Activated T-cell treated with anti-CD3 and anti-CD28 coated beads for 24 hours (primary cell): ENCODE measurements around the gene MKS1.

ENCODE experiments used
- DNase-seq: peaks from one replicate; pipeline ENCODE4 v3.0.0-alpha.2; 2020; ENCODE audit warnings: low read depth

The MKS1 gene

DNA sequence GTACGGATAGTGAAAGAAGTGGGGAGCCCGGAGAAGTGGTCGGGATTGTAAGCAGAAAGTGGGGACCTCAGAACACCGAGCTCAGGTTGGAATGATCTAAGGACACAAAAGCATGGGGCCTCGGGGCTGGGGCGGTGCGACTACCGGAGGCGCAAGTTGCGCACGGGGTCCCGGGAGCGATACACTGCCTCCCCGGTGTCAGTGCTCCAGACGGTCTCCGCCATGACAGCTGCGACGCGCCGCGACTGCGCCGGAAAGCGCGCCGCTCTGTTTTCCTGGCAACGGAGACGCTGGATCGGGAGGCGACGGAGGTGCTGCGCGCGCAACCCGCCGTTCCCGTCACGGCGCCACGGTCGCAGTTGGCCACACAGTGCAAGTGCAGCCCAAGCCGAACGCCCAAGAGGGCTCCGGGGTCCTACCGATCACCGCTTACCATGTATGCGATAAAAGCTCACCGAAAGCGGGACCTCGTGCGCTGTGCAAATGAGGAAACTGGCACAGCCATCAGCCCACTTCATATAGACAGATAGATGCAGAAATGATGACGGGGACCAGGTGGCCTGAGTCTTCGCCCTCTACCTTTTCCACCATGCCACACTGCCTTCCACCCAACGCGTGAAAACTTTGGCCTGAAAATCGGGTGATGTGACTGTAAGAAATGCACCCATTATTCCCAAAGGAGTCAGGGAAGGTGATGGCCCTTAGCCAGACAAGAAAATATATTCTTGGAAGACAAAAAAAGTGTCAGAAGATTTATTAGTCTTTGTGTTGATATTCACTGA, at the start of gene MKS1:
MKS1 (minus strand) TSS at position 249 of the 782 bp plus-strand sequence; CDS start at position 224, 25 bp downstream.
- DNase-seq: peak; percentile 93

DNA sequence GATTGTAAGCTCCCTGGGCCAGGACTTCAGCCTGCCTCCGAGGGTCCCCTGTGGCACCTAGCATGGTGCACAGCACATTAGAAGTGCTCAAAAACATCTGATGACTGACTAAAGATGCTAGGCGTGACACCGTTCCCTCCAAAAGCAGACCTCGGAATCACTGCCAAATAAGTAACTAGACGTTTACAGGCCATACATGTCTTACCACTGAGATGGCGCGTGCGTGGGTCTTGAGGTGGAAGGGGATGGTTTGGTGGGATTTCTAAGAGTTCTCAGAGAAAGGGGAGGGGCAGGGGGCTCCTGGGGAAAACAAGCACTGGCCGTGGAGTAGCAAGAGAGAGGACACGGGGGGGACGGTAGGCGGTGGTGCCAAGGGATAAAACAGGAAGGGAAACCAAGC, 49.3 kb upstream of the MKS1 start:
- DNase-seq: no peak

DNA sequence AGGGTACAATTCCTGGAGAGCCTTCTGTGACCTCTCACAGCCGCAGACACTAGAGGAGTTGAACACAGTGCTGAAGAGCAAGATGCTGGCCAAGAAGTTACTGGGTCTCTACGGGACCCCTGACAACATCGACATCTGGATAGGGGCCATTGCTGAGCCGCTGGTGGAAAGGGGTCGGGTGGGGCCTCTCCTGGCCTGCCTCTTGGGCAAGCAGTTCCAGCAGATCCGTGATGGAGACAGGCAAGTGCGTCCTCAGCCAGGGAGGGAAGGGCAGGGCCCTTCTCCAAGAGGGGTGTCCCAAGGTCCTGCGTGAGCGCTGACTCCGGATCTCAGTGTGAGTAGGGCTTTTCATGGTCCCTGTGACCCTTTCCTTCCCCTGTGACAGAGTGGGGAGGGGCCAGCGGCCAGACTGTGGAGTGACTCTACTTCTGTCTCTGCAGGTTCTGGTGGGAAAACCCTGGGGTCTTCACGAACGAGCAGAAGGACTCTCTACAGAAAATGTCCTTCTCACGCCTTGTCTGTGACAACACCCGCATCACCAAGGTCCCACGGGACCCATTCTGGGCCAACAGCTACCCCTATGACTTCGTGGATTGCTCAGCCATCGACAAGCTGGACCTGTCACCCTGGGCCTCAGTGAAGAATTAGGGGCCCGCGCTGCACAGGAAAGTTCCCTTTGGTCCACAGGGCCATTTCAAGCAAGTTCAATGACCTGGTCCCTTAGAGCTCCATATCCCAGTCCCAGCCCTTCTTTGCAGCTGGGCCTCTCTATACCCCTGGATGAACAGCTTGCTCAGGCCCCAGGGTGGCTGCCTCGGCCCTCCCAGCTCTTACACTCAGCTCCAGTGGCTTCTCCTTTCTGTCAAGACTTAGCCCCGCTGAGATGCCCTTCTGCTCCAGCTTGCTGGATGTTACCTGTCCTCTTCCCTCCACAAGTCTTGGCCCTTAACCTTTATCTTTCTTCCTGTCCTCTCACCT, 48.6 kb upstream of the MKS1 start:
- no peak for DNase-seq

DNA sequence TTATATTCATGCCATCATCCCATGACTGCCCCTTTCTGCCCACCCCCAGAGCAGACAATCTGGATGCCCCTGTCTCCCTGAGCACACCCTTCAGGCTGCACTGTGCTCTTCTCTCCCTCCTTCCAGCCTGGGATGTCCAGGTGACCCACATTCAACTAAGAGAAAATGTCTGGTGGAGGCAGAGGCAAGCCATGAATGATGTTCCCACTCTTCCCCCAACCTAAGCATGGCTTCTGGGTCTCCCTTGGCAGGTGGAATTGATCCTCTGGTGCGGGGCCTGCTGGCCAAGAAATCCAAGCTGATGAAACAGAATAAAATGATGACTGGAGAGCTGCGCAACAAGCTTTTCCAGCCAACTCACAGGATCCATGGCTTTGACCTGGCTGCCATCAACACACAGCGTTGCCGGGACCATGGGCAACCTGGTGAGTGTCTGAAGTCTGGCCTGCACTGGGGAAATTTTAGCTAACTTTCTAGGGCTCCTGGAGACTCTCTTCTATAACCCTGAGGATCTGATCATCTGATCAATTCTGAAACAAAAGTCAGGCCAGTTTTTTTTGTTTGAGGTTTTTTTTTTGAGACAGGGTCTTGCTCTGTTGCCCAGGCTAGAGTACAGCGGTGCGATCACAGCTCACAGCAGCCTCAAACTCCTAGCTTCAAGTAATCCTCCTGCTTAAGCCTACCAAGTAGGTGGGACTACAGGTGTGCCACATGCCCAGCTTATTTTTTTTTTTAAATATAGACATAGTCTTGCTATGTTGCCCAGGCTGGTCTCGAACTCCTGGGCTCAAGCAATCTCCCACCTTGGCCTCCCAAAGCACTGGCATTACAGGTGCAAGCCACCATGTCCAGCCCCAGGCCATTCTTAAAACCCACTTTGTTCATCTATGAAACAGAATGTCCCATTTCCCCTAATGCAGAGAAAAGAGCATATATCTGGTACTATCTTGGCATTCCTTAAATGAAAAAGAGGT, 47.1 kb upstream of the MKS1 start:
- DNase-seq: no peak

DNA sequence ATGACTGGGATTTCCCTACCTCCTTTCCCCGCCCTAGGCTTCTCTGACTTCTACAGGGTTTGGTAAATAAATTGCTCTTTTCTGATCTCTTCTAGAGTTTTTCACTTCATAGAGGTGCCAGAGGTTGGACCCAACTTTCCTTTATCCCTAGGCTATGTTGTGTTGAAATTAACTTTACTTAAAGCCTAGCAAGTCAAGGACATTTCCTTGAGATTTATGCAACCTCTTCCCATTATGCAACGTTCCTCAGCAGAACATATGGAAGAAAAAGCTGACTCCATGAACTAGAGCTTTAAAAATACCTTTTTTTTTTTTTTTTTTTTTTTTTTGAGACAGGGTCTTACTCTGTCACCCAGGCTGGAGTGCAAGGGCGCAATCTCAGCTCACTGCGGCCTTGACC, 46.2 kb upstream of the MKS1 start:
- no peak for DNase-seq

DNA sequence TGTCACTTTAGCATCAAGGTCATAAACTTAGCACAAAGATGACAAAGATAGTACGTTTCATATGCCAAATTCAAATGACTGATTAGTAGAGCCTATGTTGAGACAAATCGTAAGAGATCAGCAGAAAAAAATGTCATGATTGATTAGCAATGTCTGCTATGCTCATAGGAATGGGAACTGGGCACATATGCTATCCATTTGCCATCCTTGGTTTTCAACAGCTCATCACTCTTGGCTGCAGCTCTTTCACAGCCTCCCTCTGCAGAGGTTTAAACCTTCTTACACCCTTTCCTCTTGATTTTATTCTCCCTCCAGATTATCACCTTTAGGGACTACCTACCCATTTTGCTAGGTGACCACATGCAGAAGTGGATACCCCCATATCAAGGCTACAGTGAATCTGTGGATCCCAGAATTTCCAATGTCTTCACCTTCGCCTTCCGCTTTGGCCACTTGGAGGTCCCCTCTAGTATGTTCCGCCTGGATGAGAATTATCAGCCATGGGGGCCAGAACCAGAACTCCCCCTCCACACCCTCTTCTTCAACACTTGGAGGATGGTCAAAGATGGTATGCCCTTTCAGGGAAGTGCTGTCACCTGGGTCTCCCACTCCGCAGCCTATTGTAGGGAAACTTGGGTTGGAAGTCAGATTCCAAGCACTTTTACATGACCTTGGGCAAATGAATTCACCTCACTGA, 45.5 kb upstream of the MKS1 start:
- DNase-seq: no peak

DNA sequence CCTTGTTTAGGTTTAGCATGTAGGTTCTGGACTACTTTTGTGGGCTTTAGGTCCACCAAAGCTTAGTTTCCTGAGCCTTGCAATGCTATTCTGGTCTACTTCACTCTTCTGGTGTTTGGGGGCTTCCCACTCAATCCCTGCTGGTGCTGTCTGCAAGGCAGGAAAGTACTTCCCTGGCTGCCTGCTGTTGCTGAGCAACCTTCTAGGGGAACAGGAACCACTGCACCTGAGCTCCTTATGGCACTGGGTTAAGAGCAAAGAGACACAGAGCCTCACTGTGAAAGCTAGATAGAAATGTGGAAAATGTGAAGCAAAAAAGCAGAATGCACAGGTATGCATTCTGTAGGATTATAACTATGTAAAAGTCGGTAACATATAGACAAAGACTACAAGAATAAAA, 44.7 kb upstream of the MKS1 start:
- DNase-seq: no peak

DNA sequence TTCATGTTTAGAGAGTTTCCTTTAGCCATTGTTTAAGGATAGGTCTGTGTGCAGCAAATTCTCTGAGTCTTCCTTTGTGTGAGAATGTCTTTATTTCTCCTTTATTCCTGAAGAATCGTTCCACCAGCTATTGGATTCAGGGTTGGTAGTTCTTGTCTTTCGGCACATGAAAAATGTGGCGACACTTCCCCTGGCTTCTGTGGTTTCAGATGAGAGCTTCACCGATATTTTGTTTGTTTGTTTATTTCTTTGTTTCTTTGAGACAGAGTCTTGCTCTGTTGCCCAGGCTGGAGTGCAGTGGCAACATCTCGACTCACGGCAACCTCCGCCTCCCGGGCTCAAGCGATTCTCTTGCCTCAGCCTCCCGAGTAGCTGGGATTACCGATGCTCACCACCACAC, 43.1 kb upstream of the MKS1 start:
- DNase-seq: no peak

DNA sequence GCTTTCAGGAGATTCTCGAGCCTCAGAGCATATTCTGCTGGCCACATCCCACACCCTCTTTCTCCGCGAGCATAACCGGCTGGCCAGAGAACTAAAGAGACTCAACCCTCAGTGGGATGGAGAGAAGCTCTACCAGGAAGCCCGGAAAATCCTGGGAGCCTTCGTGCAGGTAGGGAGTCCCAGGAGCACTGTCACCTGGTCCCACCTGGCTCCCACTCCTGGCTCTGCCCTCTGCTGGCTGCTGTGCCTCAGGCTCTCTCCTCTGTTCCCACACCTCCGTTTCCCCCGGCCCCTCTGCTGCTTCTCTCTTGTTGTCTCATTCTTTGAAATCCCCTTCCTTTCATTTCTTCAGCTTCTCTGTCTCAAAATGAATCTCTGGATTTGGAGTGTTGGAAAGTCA, 35.7 kb upstream of the MKS1 start:
- no peak for DNase-seq

DNA sequence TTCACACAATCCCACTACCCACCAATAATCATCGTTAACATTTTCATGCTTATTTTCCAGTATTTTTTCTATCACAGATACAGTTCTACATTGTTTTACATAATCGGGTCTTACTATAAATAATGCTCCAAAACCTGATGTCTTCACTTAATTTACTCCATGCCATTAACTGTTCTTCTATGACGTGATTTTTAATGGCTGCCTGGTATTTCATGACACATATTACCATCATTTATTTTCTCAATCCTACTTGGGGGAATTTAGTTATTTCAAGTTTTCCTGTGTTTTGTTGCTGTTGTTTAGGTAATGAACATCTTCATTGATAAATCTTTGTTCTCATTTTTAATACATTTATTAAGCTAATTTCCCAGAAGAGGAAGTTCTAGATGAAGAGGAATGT, 34.0 kb upstream of the MKS1 start:
- no peak for DNase-seq

DNA sequence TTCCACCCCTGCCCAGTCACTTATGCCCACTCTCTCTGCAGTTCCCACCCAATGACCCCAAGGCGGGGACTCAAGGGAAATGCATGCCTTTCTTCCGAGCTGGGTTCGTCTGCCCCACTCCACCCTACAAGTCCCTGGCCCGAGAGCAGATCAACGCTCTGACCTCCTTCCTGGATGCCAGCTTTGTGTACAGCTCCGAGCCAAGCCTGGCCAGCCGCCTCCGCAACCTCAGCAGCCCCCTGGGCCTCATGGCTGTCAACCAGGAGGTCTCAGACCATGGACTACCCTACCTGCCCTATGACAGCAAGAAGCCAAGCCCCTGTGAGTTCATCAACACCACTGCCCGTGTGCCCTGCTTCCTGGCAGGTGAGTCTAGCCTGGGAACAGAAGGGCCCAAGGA, 33.1 kb upstream of the MKS1 start:
- DNase-seq: no peak

DNA sequence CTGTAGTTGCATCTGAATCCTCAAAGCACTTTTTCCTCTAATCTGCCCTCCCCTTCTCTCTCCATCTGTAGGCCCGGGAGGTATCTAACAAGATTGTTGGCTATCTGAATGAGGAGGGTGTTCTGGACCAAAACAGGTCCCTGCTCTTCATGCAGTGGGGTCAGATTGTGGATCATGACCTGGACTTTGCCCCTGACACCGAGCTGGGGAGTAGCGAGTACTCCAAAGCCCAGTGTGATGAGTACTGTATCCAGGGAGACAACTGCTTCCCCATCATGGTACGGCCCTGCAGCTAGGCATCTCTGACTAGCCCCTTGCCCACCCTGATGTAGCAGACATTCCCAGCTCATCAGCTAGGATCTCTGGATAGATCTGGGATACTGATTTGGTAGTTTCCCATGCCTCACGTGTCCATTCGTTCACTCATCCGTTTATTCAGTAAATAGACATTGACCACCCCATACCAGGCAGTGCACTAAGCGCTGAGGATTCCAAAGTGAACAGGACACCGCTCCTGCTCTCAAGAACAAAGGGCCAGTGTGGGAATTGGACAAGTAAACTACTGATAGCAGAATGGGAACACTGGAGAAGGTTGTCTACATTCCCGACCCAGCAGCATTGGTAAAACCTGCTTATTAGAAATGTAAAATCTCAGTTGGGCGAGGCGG, 31.4 kb upstream of the MKS1 start:
- DNase-seq: no peak

DNA sequence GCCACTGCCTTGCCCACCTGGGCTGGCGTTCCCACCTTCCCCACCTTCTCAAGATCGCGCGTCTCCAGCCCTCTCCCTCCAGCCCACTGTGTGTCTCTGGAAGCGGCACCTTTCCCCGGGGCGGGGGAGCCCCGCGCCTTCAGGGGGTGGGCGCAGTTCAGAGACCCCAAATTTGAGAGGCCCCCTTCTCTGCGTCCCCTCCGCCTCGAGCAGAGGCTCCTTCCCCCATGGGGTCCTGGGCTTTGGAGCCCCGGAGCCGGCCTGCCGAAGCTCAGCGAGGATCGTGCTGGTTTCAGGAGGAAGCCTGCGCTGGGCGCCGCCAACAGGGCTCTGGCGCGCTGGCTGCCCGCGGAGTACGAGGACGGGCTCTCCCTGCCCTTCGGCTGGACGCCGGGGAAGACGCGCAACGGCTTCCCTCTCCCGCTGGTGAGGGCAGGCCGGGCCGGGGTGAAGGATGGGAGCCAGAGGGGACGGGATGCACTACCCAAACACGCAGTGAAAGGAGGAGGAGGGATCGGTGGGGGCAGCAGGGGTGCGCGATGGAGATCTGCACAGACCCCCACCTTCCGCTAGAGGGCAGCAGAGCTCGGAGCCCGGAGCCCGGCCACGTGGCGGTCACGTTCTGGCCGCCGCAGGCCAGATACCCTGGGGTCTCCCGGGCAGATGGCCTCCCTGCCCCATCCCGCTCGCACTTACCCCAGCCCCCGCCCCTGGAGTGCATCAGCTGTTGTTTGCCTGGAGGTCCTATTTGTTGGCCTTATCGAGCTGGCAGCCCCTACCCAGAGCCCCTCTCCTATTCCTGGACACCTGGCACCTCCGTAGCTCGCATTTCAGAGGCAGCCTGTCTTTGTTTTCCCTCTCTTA, 30.4 kb upstream of the MKS1 start:
- peak; percentile 76 for DNase-seq

DNA sequence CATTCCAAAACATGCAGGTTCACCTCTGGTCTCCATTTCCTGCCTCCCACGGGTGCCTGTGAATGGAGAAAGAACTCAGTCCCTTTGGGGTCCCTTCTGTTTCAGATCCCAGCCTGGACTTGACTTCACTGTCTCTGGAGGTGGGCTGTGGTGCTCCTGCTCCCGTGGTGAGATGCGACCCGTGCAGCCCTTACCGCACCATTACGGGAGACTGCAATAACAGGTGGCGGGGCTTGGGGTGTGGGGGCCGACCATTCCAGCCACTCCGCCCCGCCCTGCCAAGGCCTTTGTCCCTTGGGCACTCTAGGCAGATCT, 29.9 kb upstream of the MKS1 start:
- DNase-seq: no peak

DNA sequence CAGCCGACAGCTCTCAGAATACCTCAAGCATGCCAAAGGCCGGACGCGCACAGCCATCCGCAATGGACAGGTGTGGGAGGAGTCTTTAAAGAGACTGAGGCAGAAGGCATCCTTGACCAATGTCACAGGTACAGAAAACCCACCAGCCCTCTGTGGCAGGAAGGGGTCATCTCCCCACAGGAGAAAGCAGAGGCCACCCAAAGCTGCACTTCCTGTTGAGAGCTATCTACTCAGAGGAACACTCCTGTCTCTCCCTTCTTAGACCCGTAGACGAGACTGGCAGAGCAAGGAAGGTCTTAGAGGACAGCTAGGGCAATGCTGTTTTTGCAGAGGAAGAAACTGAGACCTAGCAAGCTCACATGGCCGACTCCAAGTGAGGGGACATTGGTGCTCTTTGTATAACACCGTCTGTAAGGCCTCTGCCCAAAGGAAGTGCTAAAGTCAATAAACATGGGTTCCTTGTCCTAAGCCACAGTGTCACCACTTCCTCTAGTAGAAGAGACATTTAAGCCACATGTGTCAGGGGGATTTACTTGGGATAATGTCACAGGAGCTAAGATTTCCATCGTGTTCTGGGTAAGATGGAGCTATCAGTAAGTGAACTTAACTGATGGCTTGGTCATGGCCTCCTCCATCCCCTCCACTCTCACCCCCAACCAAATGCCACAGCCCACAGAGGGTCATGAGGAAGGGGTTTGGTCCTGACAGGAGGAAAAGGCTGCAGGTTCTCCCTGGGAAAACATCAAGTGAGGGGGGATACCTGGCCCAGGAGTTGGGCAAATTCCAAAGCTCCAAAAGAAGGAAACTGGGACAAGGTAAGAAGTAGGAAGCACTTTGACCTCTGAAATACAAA, 28.7 kb upstream of the MKS1 start:
- DNase-seq: no peak

DNA sequence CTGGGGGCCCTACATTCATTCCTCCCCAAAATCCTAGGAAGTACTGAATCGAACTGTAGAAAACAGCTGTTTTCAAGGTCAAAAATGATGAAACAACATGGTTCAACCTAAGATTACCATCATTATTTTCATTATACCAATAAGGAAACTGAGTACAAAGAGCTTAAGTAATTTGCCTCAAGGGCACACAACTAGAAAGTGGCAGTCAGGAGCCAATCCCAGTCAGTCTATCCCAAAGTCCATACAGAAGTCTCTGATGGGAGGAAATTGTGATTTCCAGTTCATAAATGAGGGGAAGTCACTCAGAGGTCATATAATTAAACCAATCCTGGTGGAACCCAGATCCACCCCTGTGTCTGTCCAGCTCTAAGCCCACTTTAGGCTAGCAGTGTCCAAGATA, 27.7 kb upstream of the MKS1 start:
- no peak for DNase-seq

DNA sequence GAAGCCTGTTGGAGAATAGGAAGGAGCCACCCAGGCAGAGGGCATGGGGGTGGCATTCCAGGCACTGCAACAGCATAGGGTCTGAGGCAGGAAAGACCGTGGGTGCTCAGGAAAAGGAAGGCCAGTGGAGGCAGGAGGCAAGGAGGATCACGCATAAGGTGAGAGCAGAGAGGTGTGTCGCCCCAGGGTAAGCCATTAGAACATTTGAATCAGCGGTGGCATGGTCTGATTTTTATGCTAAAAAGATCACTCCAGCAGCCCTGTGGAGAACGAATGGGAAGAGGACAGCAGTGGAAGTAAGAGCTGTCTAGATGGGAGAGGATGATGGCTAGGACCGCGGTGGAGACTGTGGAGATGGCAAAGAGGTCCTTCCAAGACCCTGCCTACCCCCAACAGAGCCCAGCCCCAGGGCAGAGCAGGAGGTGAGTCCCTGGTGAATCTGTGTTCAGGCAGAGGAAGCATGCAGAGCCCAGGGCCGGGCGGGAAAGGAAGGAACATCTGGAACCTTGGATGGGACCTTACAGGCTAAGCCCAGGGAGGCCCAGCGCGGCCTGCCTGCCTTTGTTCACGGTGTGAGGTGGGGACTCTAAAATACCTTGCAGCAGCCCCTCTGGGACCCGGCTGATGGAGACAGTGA, 27.2 kb upstream of the MKS1 start:
- no peak for DNase-seq

DNA sequence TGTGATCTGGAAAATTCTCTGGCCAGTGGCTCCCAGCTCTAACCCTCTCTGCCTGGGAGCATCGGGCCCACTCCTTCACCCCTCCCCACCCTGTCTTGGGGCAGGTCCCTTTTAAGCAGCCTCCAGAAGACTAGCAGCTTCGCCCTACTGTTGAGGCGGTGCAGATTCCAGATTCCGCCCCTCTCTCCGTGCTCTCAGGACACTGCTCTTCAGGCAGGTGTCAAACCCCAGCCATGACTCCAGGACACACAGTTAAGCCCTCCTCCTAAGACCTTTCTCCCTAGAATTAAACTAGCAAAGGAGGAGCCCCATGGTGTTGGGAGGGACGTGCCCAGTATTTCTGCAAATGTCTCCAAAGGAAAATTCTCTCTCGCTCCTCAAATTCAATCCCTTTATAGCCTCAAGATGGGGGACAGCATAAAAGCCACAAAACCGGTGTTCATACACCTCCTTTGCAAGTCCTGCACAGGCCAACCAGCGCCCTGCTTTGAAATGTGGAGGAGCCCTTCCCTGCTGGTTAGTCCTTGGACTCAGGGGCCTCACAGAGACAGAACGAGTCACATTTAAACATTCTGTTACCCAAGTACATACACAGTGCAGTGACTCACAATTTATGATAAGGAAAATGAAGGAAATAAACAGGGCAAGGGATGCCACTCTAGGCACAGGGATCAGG, 26.5 kb upstream of the MKS1 start:
- DNase-seq: no peak
